ENCODE measurements around the gene NOL4L. TPM values are rescaled to one million over a fixed set of nuclear protein-coding genes. Genes with fewer than 3 reads are reported as not detected.

Gene NOL4L
- polyA plus RNA-seq, 3 donors: 1.1 to 30.9 (median 2.8) TPM

DNA sequence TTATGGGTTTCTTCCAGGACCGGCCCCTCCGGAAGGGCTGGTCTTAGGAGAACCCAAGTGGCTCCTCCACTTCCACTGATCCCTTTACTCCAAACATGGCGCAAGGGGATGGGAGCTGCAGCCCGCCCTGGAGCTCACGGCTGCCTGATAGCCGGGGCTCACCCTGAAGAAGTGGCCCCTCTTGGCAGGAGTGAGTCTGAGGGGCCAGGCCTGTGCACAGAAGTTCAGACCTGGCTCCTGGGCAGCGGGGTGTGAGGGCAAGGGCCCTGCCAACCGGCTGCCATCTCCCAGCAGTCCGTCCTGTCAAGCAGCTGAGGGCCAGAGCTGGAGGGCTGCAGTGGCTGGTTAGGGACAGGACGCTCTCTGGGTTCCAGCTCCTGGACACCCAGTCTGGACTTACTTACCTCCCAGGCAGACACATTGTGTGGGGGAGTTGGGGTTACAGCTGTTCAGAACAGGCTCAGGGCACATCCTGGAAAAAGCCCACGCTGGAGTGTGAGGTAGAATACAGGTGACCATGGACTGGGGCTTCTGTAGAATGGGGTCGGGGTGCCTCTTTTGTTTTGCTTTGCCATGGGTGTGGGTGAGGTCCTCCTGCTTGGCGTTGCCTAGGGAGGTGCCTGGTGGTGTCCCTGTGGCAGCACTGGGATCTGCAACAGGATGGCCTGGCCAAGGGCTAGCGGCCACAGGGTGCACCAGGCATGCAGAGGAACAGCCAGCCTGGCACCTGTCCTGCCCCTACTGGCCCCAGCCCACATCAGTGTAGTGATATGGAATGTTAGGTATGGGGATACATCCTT lies 138.6 kb downstream of the NOL4L start:
- Mint-ChIP-seq H3K27me3 (ENCODE audit: low read depth in 3 of 3) (peaks cover 0 to 4% (median 0%) of the 10 kb centered on the region in 3 donors), H3K4me1 (peaks cover 34% of the 10 kb centered on the region), H3K9me3 (peaks cover 0 to 2% (median 0%) of the 10 kb centered on the region in 7 donors), H3K27ac (peak overlapping the region in 2 of 7 donors; percentile 5 to 27), H3K36me3 (peaks cover 53 to 61% of the 10 kb centered on the region in 2 donors), H3K4me3 (no peak overlapping the region)
- no peak overlapping the region for H3K4me3 ChIP-seq (replicated peaks in 1 of 3; ENCODE audit: low read depth in 2 of 3, low read length in 3 of 3)
- no peaks in the 10 kb centered on the region for H3K79me2 ChIP-seq (ENCODE audit: insufficient read depth, low read length)
- peaks cover 30% of the 10 kb centered on the region for H4K20me1 ChIP-seq (ENCODE audit: insufficient read depth, low read length)
- no peaks in the 10 kb centered on the region for H3K27me3 ChIP-seq (ENCODE audit: control insufficient read depth in 2 of 2, insufficient read depth in 2 of 2, low read length in 2 of 2)
- no peaks in the 10 kb centered on the region for H3K9me3 ChIP-seq (replicated peaks in 1 of 2; ENCODE audit: control insufficient read depth in 1 of 2, insufficient read depth in 1 of 2, low read length in 2 of 2)
- intact Hi-C loops (cut with micrococcal nuclease): no loop called here
- H3K36me3 ChIP-seq (replicated peaks in 1 of 2; ENCODE audit: control insufficient read depth in 1 of 2, insufficient read depth in 2 of 2, low read length in 2 of 2): peaks cover 22 to 83% of the 10 kb centered on the region in 2 donors
- DNase-seq: no peak
- TF ChIP-seq, protein P1, sequence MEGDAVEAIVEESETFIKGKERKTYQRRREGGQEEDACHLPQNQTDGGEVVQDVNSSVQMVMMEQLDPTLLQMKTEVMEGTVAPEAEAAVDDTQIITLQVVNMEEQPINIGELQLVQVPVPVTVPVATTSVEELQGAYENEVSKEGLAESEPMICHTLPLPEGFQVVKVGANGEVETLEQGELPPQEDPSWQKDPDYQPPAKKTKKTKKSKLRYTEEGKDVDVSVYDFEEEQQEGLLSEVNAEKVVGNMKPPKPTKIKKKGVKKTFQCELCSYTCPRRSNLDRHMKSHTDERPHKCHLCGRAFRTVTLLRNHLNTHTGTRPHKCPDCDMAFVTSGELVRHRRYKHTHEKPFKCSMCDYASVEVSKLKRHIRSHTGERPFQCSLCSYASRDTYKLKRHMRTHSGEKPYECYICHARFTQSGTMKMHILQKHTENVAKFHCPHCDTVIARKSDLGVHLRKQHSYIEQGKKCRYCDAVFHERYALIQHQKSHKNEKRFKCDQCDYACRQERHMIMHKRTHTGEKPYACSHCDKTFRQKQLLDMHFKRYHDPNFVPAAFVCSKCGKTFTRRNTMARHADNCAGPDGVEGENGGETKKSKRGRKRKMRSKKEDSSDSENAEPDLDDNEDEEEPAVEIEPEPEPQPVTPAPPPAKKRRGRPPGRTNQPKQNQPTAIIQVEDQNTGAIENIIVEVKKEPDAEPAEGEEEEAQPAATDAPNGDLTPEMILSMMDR (IDR thresholded peaks at IDR 0.05): no peak
- H3K4me2 ChIP-seq (replicated peaks; ENCODE audit: extremely low read depth, low read length, poor library complexity, severe bottlenecking): no peak overlapping the region
- peaks cover 23 to 26% of the 10 kb centered on the region in 2 donors for H3K4me1 ChIP-seq (ENCODE audit: control insufficient read depth in 1 of 2, insufficient read depth in 2 of 2, low read length in 2 of 2)
- no peak overlapping the region for H3K27ac ChIP-seq (ENCODE audit: low read depth in 1 of 2, low read length in 2 of 2)
- 76% methylated on average over 12 of the region's 14 CpGs for WGBS (ENCODE audit: insufficient coverage)
- H3K9ac ChIP-seq (ENCODE audit: insufficient read depth, low read length, poor library complexity, severe bottlenecking): no peak overlapping the region
- H2AFZ ChIP-seq (ENCODE audit: insufficient read depth, low read depth, low read length, poor library complexity, severe bottlenecking): no peak overlapping the region

GRCh38 chr20:32445539-32446273 lies 139.4 kb downstream of the NOL4L start:
- Mint-ChIP-seq H3K27ac (peak overlapping the region in 1 of 7 donors; percentile 39), H3K4me3 (no peak overlapping the region), H3K4me1 (peaks cover 26% of the 10 kb centered on the region), H3K27me3 (ENCODE audit: low read depth in 3 of 3) (peaks cover 0 to 4% (median 0%) of the 10 kb centered on the region in 3 donors), H3K36me3 (peaks cover 54 to 58% of the 10 kb centered on the region in 2 donors), H3K9me3 (no peaks in the 10 kb centered on the region)
- TF ChIP-seq, protein P1 (IDR thresholded peaks at IDR 0.05): no peak
- DNase-seq: no peak
- Histone ChIP-seq H3K9me3 (replicated peaks in 1 of 2; ENCODE audit: control insufficient read depth in 1 of 2, insufficient read depth in 1 of 2, low read length in 2 of 2) (no peaks in the 10 kb centered on the region), H3K9ac (ENCODE audit: insufficient read depth, low read length, poor library complexity, severe bottlenecking) (no peak overlapping the region), H3K4me1 (ENCODE audit: control insufficient read depth in 1 of 2, insufficient read depth in 2 of 2, low read length in 2 of 2) (peaks cover 20 to 23% of the 10 kb centered on the region in 2 donors), H3K27ac (ENCODE audit: low read depth in 1 of 2, low read length in 2 of 2) (no peak overlapping the region), H3K4me3 (replicated peaks in 1 of 3; ENCODE audit: low read depth in 2 of 3, low read length in 3 of 3) (no peak overlapping the region), H3K4me2 (replicated peaks; ENCODE audit: extremely low read depth, low read length, poor library complexity, severe bottlenecking) (no peak overlapping the region), H4K20me1 (ENCODE audit: insufficient read depth, low read length) (peaks cover 30% of the 10 kb centered on the region), H3K79me2 (ENCODE audit: insufficient read depth, low read length) (no peaks in the 10 kb centered on the region), H3K27me3 (ENCODE audit: control insufficient read depth in 2 of 2, insufficient read depth in 2 of 2, low read length in 2 of 2) (no peaks in the 10 kb centered on the region), H3K36me3 (replicated peaks in 1 of 2; ENCODE audit: control insufficient read depth in 1 of 2, insufficient read depth in 2 of 2, low read length in 2 of 2) (peaks cover 22 to 83% of the 10 kb centered on the region in 2 donors), H2AFZ (ENCODE audit: insufficient read depth, low read depth, low read length, poor library complexity, severe bottlenecking) (no peak overlapping the region)
- WGBS (ENCODE audit: insufficient coverage): 36% methylated on average over 8 of the region's 12 CpGs
- intact Hi-C loops (cut with micrococcal nuclease): no loop called here

Data from CD14-positive monocyte (primary cell).